Kidney tubule cell (primary cell): Measurements from ENCODE around the gene TFDP2.
A peak's percentile ranks its signal among the peaks of the same experiment; 100 is the strongest.
"Not testable (repeated sequence)": the region's sequence is repeated elsewhere in the genome, so short reads cannot be mapped to it uniquely, and the experiment has no call there.

Experiments used
- DNase-seq: peaks from one replicate; pipeline ENCODE4 v3.0.0-alpha.2; 2018; ENCODE audit warnings: low spot score

Gene TFDP2

DNA sequence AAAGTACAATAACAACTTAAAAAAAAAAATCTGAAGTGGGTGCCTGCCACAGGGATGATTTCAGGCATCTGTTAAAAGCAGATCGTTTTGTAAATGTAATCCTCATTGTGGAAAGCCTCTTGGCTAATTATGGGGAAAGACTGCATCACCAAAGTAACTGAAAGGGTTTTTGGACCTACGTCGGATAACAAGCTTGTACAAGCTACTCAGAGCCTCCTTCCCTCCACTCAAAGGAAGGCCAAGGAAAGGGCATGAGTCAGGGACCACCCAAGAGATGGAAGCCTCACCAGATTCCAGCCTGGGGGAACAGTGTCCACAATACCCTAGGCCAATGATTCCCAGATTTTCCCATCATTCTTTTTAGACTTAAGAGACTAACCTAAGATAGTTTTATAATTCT is 188.6 kb downstream of the TFDP2 start:
- no peak for DNase-seq

DNA sequence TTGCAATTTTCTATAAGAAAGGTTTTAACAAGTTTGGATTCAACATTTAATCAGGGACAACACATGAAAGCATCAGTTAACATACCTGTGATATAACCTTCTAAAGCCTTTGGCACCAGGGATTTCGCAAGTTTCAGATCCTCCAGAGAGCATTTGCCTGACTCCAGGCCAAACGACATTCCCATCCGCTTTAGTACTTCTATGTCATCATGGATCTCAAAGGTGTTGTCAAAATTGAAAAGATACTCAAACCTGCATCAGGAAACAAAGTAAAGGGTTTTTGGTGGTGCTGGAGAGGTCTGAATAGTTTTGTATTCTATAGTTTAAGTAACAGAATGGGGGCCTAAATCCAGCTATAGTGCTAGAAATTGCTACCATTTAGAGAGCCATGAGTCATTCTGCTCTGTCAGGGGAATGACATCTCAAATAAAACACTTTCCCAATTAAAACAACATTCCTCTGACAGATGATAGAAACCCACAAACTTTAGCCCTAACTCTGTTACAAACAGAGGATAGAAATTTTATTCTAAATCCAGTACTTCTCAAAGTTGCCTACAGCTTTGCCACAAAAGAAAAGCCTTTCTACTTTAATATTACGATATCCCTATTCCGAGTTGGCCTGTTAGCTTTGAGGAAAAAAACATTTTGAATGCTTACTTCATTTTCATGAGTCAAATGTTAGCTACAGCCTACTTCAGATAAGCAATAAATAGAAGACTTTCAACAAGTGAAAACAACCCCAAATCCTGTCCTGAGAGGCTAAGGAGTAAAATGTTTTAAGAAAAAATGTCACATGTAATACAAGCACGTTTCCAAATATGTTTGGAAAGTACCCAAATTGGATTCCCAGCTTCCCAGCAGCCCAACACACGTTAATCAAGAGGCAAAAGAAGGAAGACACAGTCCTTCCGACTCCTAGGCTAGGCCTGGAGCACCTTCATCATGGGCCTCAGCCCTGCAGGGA is 189.5 kb downstream of the TFDP2 start:
- DNase-seq = peak; percentile 64

DNA sequence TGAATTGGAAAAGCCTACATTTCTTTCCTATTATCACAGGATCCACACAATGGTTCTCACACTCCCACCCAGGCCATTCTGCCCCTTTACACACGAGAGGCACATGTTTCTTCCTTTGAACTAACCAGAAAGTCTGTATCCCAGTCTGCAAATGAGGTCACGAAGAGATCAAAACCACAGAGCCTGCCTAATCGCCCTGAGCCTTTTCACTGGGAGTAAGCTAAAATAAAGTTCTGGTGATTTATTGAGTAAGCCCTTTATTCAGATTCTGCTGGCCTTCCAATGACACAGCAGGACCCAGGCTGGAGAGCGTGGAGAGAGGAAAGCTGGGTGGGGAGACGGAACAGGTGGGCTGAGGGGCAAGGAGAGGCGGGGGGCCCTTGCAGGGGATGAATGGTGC is 194.2 kb downstream of the TFDP2 start:
- DNase-seq = peak; percentile 22

DNA sequence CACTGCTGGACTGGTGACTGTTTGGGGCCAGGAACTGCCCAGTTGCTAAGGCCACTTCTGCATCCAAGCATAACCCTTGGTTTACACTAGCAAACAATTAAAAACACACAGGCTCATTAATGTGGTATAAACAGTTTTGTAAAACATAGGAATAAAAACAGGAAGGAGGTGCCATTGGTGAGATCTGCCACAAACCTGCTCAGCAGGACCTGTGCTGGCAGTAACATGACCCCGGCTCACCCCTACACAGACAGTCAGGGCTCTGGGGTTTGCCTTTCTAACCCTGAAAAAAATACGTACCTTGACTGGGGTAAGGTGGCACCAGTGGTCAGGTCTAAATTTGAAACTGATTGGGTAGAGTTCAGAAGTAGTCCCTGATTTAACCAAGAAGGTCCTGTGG is 196.7 kb downstream of the TFDP2 start:
- DNase-seq = no peak

DNA sequence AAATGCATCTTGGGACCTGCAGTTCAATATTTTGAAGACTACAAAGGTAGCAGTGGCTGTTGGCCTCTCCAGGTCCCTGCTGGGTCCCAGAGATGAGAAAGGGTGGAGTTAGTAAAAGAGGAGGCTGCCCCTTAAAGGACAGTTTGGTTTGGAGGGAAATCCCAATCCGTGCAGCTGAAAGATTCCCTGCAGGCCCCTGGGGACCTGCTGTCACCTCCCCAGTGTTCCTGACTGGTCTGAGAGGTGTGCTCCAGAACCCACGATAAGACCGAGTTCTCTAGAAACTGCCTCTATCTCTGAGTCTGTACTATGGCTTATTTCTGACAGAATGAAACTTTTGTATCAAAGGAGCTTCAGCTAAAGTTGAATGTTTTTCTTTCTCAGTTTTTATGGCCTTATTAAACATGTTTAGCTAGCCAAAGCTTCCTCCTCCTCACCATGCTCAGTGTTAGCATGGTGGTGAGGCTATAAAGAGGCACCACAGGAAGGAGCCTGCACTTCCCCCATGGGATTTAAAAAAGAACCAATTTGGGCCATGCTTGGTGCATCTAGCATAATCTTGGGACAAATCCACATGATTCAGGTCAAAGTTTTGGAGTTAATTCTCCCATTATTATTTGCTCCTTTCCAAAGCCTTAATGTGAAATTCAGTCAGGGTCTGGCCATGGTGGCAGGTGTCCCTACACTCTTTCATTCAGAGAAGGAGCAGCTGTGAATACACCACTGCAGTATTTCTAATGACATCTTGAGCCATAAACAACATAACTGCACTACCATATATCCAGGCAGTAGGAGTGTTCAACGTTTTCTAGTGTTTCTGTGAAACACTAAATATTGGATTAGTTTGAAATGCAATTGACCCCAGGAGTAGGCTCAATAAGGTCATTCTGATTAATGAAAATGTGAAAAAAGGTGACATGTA is 198.5 kb downstream of the TFDP2 start:
- DNase-seq = no peak

DNA sequence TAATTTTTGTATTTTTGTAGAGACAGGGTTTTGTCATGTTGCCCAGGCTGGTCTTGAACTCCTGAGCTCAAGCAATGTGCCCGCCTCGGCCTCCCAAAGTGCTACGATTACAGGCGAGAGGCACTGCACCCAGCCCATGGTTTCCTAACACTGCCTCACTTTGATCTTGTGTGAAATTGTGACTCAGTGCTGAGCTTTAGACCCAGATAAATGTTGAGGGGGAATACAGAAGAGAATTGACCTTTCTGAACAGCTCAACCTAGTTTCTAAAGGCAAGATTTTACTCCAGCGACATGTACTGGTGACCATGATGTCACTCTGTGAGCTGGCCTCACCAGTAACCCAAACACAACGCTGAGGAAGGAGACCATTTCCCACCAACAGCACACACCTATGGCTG is 199.4 kb downstream of the TFDP2 start:
- no peak for DNase-seq

DNA sequence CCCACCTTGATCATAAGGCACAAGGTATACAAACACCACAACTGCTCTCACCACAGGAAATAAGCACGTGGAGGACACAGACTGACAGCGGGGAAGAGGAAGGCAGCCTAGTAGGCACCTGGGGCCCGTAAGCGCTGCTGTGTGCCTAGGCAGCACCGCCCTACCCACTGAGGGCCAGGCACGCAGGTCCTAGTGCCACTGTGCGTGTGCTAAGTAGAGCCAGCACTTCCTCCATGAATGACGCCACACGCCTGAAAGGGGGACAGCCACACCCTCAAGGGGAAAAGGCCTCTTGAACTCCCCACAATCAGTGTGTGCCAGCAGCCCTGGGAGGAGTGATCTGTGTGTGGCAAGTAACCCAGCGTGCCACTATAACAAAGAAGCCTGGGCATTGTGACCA is 199.9 kb downstream of the TFDP2 start:
- no peak for DNase-seq

DNA sequence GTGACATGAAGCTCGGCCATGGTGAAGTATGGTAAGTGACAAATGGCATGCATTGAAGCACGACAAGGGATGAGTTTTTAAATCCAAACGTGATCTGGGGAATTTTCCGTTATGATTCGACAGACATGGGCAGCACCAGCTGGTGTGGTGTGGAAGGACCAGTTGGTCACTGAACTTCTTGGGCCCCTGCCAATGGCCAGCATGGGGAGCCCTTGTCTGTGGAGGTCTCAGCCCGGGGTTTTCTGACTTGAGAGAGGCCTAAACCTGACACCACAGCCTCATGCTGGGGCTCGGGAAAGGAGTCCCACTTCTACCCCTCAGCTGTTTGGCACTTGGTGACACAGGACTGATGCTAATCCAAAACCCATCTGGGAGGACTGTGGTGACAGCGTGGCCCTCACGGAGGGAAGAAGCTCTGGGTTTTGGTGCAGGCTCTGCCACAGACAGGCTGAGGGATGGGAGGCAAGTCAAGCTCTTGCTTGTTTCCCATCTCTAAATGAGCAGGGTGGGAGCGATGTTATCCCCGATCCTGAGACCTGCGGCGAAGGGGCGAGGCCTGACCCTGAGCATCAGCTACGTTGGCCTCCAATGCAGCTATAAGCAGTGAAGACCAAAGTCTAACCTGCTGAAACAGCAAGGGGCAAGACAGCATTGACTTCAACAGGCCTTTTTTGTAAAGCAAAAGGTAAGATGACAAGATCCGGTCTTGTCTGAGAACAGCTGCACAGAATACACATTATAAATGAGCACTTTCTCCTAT is 203.4 kb downstream of the TFDP2 start:
- DNase-seq = no peak

DNA sequence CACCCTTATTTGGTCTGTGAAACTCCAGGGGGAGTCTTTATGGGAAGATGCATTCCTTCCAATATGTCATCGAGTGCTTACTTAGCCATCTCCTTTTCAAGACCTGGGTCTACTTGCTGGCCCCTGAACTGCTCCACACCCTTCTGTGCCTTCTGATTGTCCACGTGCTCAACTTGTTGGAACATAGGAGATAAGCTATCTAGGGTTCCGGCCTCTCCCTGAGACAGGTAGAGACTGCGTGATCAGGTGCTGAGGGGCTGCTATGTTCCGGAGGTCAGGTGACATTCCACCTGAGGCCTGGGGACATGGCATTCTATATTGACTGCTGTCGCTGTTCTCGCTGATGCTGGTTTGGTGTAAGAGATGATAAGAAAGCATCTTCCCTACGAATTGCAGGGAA is 207.3 kb downstream of the TFDP2 start:
- no peak for DNase-seq

DNA sequence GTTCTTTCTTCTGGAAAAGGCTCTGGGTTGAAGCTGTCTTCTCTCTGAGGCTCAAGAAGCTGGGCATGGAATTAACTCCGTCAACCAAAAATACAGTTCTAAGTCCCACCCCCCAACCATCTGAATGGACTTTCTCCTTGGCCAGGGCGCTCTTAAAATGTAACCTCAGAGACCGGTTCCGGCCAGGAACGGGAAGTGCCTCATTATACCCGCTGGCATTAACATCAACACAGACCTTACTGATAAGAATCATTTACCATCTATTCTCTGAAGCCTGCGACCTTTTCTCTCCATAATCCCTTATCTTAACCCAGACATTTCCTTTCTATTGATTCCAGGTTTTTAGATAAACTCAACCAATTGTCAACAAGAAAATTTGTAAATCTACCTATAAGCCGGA is 208.3 kb downstream of the TFDP2 start:
- peak; percentile 5 for DNase-seq

DNA sequence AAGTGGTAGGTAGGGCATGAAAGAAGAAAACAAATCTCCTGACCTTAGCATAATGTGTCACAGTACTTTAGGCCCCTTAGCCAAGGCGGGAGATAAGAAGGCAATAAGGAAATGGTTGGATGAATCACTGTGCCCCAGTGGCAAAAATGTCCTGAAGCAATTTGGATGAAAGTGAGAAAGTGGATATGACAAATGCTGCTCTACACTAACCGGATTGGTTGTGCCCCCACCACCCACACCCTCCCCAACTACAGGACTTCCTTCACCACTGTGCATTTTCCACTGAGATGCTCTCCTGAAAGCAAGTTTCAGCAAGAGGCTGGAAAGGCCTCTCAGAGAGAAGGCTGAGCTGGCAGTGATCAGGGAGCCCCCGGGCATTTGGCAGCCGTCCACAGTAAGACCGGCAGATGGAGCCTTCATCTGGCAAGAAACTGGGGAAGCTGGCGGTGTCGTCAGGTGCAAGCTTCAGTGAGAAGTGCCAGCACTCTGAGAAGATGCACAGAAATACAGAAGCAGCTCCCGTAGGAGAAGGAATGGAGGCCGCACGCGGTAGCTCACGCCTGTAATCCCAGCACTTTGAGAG is 209.1 kb downstream of the TFDP2 start:
- peak; percentile 91 for DNase-seq

DNA sequence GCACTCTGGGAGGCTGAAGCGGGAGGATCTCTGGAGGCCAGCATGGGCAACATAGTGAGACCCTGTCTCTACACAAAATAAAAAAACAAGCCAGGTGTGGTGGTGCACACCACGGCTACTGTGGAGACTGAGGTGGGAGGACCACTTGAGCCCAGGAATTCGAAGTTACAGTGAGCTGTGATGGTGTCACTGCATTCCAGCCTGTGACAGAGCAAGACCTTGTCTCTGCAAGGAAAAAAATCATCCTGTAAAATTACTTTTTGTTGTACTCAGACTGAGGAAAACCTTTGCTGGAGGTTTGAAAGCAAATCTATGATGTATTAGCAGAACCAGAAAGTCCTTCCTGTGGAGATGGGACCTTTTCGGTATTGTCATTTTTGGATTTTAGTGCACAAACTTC is 209.6 kb downstream of the TFDP2 start:
- DNase-seq = peak; percentile 52

DNA sequence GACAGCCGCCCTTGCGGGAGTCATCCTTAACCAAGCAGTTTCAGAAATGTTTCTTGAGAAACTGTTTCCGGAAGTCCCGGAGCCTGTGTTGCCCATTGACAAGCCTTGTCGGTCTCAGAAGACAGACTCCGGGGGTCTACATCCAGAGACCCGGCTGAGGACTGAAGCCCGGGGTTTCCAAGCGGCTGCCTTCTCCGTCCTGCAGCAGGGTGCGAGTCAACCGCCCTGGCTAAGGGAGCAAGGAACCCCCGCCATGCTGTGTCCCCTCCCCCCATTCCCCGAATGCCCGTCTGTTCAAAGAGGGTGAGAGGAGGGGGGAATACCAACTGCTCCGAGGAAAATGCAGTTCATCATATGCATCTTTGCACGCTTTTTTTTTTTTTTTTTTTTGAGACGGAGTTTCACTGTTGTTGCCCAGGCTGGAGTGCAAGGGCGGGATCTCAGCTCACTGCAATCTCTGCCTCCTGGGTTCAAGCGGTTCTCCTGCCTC is 211.3 kb downstream of the TFDP2 start:
- DNase-seq = no peak

DNA sequence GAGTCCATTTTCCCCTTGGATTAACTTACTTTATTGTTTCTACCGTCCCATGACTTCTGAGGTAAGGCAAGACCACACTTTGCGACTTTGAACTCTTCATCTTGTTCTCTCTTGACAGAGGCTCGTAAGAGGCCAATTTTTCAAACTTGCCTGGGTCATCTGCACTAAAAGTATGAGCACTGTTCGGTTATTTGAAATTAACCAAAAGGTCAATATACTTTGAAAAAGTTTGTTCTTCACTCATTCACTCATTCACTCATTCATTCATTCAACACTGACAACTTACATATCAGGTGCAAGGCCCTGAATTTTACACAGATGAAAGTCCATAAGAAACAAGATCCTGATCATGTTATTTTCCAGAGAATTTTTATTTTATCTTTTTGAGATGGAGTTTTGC is 215.0 kb downstream of the TFDP2 start:
- no peak for DNase-seq

DNA sequence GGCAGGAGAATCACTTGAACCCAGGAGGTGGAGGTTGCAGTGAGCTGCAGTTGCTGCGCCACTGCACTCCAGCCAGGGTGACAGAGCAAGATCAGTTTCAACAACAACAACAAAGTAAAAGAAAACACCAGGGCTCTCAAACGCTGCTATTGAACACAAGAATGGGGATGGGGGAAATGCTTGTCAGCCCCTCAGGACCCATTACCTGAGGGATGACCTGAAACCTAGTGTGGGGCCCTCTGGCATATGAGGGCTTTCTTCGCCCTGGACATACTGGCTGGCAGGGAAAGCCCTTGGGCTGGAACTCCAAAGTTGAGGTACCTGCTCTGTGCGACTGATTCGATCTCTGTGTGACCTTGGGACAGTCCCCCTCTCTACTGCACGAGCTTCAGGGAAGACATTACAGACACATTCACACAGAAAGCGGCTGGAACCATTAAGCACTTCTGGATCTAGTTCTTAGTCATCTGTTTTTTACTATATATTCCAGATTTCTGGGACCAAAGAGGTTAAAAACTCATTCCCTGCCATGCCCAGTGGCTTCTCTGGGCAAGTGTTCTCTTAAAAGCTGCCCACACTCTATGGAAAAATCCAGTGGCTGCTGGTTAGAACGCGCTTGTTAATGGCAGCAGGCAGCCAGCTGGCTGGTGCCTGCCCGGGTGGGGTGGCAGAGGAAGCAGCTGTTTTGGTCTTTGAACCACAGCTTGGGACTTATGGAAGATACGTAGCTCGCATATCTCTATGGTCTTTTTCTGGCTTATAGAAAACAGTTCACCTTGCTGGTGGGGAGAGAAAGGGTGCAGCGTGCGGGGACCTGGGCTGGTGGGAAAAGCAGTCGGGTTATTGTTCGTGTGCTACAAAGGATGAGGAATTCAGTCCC is 215.7 kb downstream of the TFDP2 start:
- DNase-seq = no peak

DNA sequence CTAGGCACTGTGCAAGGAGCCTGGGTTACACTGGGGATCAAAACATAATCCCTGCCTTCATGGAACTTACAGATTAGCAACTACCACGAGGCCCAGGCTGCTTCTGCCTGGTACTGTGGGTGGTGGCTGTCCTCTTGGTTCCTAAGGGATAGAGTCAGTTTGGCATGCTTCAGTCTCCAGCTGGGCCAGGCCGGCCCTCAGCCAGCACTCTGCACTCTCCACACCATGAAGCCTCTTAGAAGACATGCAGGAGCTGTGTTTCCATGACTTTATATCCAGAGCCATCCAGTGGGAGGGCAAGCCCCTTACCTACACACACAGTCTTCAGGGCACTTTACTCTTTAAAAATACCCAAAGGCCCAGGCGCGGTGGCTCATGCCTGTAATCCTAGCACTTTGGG is 218.5 kb downstream of the TFDP2 start:
- no peak for DNase-seq

DNA sequence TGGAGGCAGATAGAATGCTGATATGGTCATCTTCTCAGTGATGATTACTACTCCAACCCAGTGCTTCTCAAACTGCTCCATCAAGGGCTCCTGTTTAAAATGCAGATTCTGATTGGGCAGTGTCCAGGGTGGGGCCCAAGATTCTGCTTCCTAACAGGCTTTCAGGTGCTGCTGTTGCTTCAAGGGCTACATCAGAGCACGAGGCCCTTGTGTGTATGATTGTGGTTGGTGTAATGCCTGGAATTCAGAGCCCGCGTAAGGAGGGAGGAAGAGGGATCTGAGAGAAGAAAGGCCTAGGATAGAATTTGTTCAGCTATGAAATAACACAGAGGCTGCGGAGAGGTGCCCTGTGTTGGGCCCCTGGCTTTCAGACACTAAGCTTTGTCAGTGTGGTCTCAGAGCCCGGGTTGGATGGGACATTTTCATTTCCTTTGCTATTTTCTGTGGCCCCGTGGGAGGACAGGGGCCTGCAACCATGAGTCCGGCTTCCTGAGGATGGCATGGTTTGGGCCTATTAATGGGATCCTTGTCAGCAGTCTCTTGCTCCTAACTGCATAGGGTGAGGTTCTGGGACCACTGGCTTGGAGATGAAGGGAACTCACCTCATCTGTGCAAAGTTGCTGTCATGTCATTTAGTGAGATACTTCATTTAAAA is 219.9 kb downstream of the TFDP2 start:
- no peak for DNase-seq

DNA sequence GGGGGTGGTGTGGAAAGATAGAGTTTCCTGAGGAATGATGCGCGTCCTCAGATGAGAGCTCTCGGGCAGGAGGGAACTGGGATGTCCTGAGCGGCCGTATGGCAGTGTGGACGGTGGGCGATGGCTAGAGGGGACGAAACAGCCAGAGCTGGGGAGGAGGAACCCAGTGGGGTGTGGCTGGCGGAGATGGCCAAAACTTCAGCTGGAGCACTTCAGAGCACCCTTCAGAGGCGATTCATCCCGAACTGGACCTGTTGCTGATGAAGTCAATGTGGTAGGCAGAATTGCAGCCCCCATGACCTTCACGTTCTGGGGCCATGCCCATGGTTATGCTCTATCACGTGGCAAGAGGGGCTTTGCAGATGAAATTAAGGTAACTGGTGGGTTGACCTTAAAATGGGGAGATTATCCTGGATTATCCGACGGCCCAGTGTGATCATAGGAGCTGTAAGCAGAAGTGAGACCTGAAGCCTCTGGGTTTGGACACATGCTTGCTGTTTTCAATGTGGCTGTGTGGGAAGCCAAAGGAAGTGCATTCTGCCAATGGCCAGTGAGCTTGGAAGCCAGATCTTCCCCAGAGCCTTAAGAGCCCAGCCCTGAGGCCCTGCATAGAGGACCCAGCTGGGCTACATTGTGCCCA is 220.6 kb downstream of the TFDP2 start:
- no peak for DNase-seq

DNA sequence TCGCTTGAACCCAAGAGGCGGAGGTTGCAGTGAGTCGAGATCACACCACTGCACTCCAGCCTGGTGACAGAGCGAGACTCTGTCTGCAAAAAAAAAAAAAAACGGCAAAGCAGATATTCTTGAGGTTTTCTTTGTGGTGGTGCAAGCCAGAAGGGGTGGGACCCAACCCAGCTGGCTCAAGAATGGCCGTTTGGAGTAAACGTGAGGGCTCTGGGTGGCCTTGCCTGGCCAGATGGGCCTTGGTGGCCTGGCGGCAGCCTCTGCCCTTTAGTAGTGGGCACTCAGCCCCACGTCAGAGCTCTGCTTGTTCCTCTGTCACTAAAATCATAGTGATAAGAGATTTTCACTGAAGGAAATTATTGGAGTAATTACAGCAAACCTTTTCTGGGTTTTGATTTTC is 222.4 kb downstream of the TFDP2 start:
- no peak for DNase-seq

DNA sequence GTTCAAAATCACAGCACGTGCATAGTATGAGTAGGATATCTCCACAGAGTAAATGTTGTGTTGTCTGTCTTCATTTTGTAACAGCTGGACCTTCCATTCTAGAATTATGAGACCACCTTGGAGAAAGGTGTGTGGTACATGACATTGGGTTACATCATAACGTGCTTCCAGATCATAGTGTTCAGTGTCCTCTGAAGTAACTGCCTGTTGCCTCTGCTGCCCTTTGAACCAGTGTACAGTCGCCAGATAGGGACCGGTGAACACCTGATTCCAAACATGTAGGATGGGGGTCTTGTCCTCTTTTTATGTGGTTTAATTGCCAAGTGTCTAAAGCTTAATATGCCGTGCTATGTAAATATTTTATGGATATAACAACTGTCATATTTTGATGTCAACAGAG is 223.7 kb downstream of the TFDP2 start:
- not testable (repeated sequence) for DNase-seq
